Measurements from ENCODE around the gene PITPNC1.
A peak's percentile ranks its signal among the peaks of the same experiment; 100 is the strongest.
"Not testable (repeated sequence)": the region's sequence is repeated elsewhere in the genome, so short reads cannot be mapped to it uniquely, and the experiment has no call there.

Gene PITPNC1

GRCh38 chr17:67372751-67373150 is 4.3 kb upstream of the PITPNC1 start:
- DNase-seq, result no peak

GRCh38 chr17:67374329-67375053 is 2.6 kb upstream of the PITPNC1 start:
- peak; percentile 89 for DNase-seq

- DNase-seq, result no peak
Measured at GRCh38 chr17:67375054-67375427, 2.0 kb upstream of the PITPNC1 start.

GRCh38 chr17:67375716-67376115 is 1.4 kb upstream of the PITPNC1 start:
- DNase-seq, result no peak

- no peak for DNase-seq
Measured at GRCh38 chr17:67376415-67376736, 705 bp upstream of the PITPNC1 start.

GRCh38 chr17:67377488-67378453 is 690 bp downstream of the PITPNC1 start:
- peak; percentile 51 for DNase-seq

- DNase-seq, result peak; percentile 78
Measured at GRCh38 chr17:67378454-67379250, 1.6 kb downstream of the PITPNC1 start.

GRCh38 chr17:67379251-67379630 is 2.2 kb downstream of the PITPNC1 start:
- no peak for DNase-seq

GRCh38 chr17:67381929-67382257 is 4.8 kb downstream of the PITPNC1 start:
- no peak for DNase-seq

GRCh38 chr17:67385122-67385988 is 8.3 kb downstream of the PITPNC1 start:
- no peak for DNase-seq

- peak; percentile 75 for DNase-seq
Measured at GRCh38 chr17:67386965-67387551, 10.0 kb downstream of the PITPNC1 start.

GRCh38 chr17:67388536-67388935 is 11.5 kb downstream of the PITPNC1 start:
- DNase-seq, result not testable (repeated sequence)

GRCh38 chr17:67388986-67389385 is 11.9 kb downstream of the PITPNC1 start:
- DNase-seq, result no peak

GRCh38 chr17:67390006-67390645 is 13.0 kb downstream of the PITPNC1 start:
- DNase-seq, result no peak

- peak; percentile 43 for DNase-seq
Measured at GRCh38 chr17:67390646-67391361, 13.7 kb downstream of the PITPNC1 start.

- no peak for DNase-seq
Measured at GRCh38 chr17:67392111-67392510, 15.0 kb downstream of the PITPNC1 start.

- no peak for DNase-seq
Measured at GRCh38 chr17:67393809-67394397, 16.8 kb downstream of the PITPNC1 start.

- DNase-seq, result no peak
Measured at GRCh38 chr17:67399676-67400075, 22.6 kb downstream of the PITPNC1 start.

GRCh38 chr17:67400193-67400592 is 23.1 kb downstream of the PITPNC1 start:
- DNase-seq, result no peak

- DNase-seq, result no peak
Measured at GRCh38 chr17:67401106-67401505, 24.0 kb downstream of the PITPNC1 start.
